HFFc6 (cell line): Measurements from ENCODE around the gene ZNF595. TPM values are rescaled to one million over a fixed set of nuclear protein-coding genes. Genes with fewer than 3 reads are reported as not detected.
"Not testable (repeated sequence)": the region's sequence is repeated elsewhere in the genome, so short reads cannot be mapped to it uniquely, and the experiment has no call there.

Source experiments
- DNase-seq: peaks from one replicate; pipeline ENCODE4 v3.0.0-alpha.2; 2018
- H3K27ac Mint-ChIP-seq: 2 replicates; pipeline ENCODE4 v1.8.0; 2020; ENCODE audit warnings: mild to moderate bottlenecking, mixed read lengths
- H3K27me3 Mint-ChIP-seq: 2 replicates; pipeline ENCODE4 v1.8.0; 2021; ENCODE audit warnings: mild to moderate bottlenecking, moderate library complexity, mixed read lengths; ENCODE audit not compliant: insufficient read depth
- H3K36me3 Mint-ChIP-seq: 2 replicates; pipeline ENCODE4 v1.8.0; 2021; ENCODE audit warnings: low read depth, mixed read lengths
- H3K4me1 Mint-ChIP-seq: 2 replicates; pipeline ENCODE4 v1.8.0; 2020; ENCODE audit warnings: low read depth, mixed read lengths
- H3K4me3 Mint-ChIP-seq: 2 replicates; pipeline ENCODE4 v1.8.0; 2020; ENCODE audit warnings: mild to moderate bottlenecking, moderate library complexity, mixed read lengths
- H3K9me3 Mint-ChIP-seq: 2 replicates; pipeline ENCODE4 v1.8.0; 2020; ENCODE audit warnings: mild to moderate bottlenecking, mixed read lengths
- CTCF ChIP-seq: fragments of 200-600 bp; sonication (generic); IDR thresholded peaks from 2 replicates; pipeline ENCODE4 v1.5.0; 2021; ENCODE audit warnings: antibody characterized with exemption, mild to moderate bottlenecking
- total RNA-seq, 6 experiments: library from RNA; stranded (reverse); fragmentation: NEBNext Ultra II Directional; extraction: Animal tissue kit (Norgen Biotek cat#: 25700); gene quantifications; 2 replicates in 1 of 6; 3 replicates in 5 of 6; pipeline ENCODE4 v1.2.3, GENCODE V29; 2021

The ZNF595 gene
- total RNA-seq, 6 experiments from 2014 or later = 3.7 to 5.9 (median 4.7) TPM

DNA sequence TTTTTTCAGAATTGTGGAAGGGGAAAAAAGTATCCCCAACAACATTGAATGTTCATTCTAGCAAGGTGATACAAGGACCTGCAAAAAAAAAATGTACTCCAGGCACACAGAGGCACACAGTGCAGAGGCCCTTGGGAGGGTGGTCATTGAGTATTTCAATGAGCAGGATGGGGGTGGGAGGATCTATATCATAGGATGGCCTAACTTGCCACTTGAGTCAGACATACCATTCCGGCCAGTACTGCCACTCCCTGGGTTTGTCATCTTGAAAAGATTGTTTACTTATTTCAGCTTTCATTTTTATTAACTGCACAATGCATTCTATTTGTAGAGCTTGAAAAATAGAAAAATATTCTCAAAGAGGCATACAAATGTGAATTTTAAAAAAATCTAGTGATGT is 18.7 kb downstream of the ZNF595 start:
- Mint-ChIP-seq H3K36me3 (peaks cover 80% of the 10 kb centered on the region), H3K9me3 (peaks cover 78% of the 10 kb centered on the region)

GRCh38 chr4:85951-86350 is 32.8 kb downstream of the ZNF595 start:
- H3K36me3 Mint-ChIP-seq = peaks cover 77% of the 10 kb centered on the region
- no peaks in the 10 kb centered on the region for H3K27me3 Mint-ChIP-seq
- H3K9me3 Mint-ChIP-seq = peaks cover 98% of the 10 kb centered on the region
- no peak overlapping the region for H3K4me3 Mint-ChIP-seq
- no peak for TF ChIP-seq CTCF
- no peak for DNase-seq
- no peaks in the 10 kb centered on the region for H3K4me1 Mint-ChIP-seq
- no peak overlapping the region for H3K27ac Mint-ChIP-seq

More for the DNA sequence above, 18.7 kb downstream of the ZNF595 start:
- H3K27ac Mint-ChIP-seq = no peak overlapping the region
- H3K4me1 Mint-ChIP-seq = no peaks in the 10 kb centered on the region
- H3K4me3 Mint-ChIP-seq = no peak overlapping the region
- no peaks in the 10 kb centered on the region for H3K27me3 Mint-ChIP-seq
- TF ChIP-seq CTCF = no peak
- no peak for DNase-seq

- not testable (repeated sequence) for H3K4me1 Mint-ChIP-seq, H3K4me3 Mint-ChIP-seq, H3K27me3 Mint-ChIP-seq, H3K27ac Mint-ChIP-seq, DNase-seq
- Mint-ChIP-seq H3K36me3 (peaks cover 77% of the 10 kb centered on the region), H3K9me3 (peaks cover 98% of the 10 kb centered on the region)
Measured at GRCh38 chr4:86559-87324, 33.6 kb downstream of the ZNF595 start.

DNA sequence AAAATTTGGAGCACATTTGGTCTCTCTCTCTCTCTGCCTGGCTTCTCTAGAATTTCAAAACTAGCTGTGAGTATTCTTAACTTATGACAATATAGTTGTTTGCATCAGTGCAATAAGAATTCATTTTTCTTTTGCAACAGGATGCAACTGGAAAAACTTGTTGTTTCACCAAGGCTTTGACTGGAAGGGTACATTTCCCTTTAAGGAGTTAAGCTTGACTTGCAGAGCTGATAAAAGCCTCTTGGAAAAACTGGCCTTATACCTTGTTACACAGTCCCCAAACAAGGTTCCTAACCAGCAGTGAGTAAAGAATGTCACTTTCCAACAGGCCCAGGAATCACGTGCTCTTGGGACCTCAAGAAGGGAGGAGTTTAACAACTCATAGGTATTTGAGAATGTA is 45.3 kb downstream of the ZNF595 start:
- H3K27me3 Mint-ChIP-seq = peaks cover 3% of the 10 kb centered on the region; the same call in 1 of the 2 replicates
- H3K4me3 Mint-ChIP-seq = no peak overlapping the region
- no peak overlapping the region for H3K27ac Mint-ChIP-seq
- H3K36me3 Mint-ChIP-seq = peaks cover 33% of the 10 kb centered on the region
- no peaks in the 10 kb centered on the region for H3K4me1 Mint-ChIP-seq
- TF ChIP-seq CTCF = no peak
- DNase-seq = no peak
- H3K9me3 Mint-ChIP-seq = peaks cover 86% of the 10 kb centered on the region

DNA sequence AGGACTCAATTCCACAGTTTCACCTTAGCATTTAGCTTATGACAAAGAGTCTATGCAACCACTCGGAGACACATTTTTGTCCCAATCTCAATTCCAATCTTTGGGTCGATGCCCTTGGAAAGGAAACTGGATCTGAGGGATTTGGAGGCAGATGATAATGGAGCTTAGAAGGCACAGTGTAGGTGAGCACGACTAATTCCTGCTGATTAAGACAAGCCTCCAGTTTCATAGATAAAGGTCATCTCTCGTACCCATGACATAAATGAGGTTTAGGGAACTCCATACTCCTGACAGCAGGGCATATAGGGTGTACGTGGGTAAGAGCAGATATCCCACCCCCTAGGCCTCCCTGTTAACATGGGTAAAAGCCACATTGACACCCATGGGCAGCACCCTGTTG is 46.7 kb downstream of the ZNF595 start:
- TF ChIP-seq CTCF = no peak
- Mint-ChIP-seq H3K27me3 (peaks cover 2% of the 10 kb centered on the region; the same call in 1 of the 2 replicates), H3K36me3 (peaks cover 22% of the 10 kb centered on the region), H3K4me3 (no peak overlapping the region), H3K9me3 (peaks cover 77% of the 10 kb centered on the region), H3K4me1 (no peaks in the 10 kb centered on the region), H3K27ac (no peak overlapping the region)
- no peak for DNase-seq

- Mint-ChIP-seq H3K27ac (no peak overlapping the region), H3K9me3 (peaks cover 80% of the 10 kb centered on the region), H3K36me3 (peaks cover 34% of the 10 kb centered on the region), H3K4me1 (no peaks in the 10 kb centered on the region), H3K4me3 (no peak overlapping the region), H3K27me3 (peaks cover 7% of the 10 kb centered on the region)
- no peak for DNase-seq
- no peak for TF ChIP-seq CTCF
Measured at GRCh38 chr4:107083-107443, 53.9 kb downstream of the ZNF595 start.
